DOHH2 (cell line): ENCODE data around the gene B3GALT6.

Experiments used
- H3F3A ChIP-seq: fragments of 200-600 bp; sonication (generic), shearing (Covaris generic); 2 replicates; pipeline ENCODE4 v1.6.0; 2016; ENCODE audit warnings: antibody characterized with exemption, mild to moderate bottlenecking; ENCODE audit not compliant: control insufficient read depth, insufficient read depth
- H3K27ac ChIP-seq: fragments of 200-600 bp; sonication (generic); 2 replicates; pipeline ENCODE4 v1.5.1; 2014; ENCODE audit warnings: low read depth, mild to moderate bottlenecking, low read length, moderate library complexity
- H3K27me3 ChIP-seq: fragments of 200-600 bp; sonication (generic); 2 replicates; pipeline ENCODE4 v1.6.1; 2014; ENCODE audit warnings: mild to moderate bottlenecking, low read length, mixed read lengths; ENCODE audit not compliant: control insufficient read depth
- H3K36me3 ChIP-seq: fragments of 200-600 bp; sonication (generic); 2 replicates; pipeline ENCODE4 v1.6.1; 2014; ENCODE audit warnings: mild to moderate bottlenecking, low read length, moderate library complexity, mixed read lengths; ENCODE audit not compliant: control insufficient read depth
- H3K4me1 ChIP-seq: fragments of 200-600 bp; sonication (generic); 2 replicates; pipeline ENCODE4 v1.6.1; 2014; ENCODE audit warnings: mild to moderate bottlenecking, low read length, mixed read lengths; ENCODE audit not compliant: control insufficient read depth
- H3K4me2 ChIP-seq: fragments of 200-600 bp; sonication (generic); 2 replicates; pipeline ENCODE4 v1.6.0; 2014; ENCODE audit warnings: mild to moderate bottlenecking, low read length, moderate library complexity
- H3K4me3 ChIP-seq: fragments of 200-600 bp; sonication (generic); 2 replicates; pipeline ENCODE4 v1.5.1; 2014; ENCODE audit warnings: mild to moderate bottlenecking, low read length, mixed read lengths
- H3K79me2 ChIP-seq: fragments of 200-600 bp; sonication (generic); 2 replicates; pipeline ENCODE4 v1.6.1; 2014; ENCODE audit warnings: mild to moderate bottlenecking, low read length, mixed read lengths; ENCODE audit not compliant: control insufficient read depth
- H3K9me2 ChIP-seq: fragments of 200-600 bp; sonication (generic); replicated peaks from 2 replicates; pipeline ENCODE4 v1.6.1; 2014; ENCODE audit warnings: mild to moderate bottlenecking, low read length, mixed read lengths; ENCODE audit not compliant: control insufficient read depth
- H3K9me3 ChIP-seq: fragments of 200-600 bp; sonication (generic); 2 replicates; pipeline ENCODE4 v1.6.1; 2014; ENCODE audit warnings: antibody characterized with exemption, low read length, mixed read lengths; ENCODE audit not compliant: control insufficient read depth, insufficient read depth
- H4K20me1 ChIP-seq: fragments of 200-600 bp; sonication (generic); 2 replicates; pipeline ENCODE4 v1.6.0; 2014; ENCODE audit warnings: low read depth, mild to moderate bottlenecking, antibody characterized with exemption, low read length, moderate library complexity; ENCODE audit not compliant: control insufficient read depth, insufficient read depth
- EZH2phosphoT487 ChIP-seq: fragments of 200-600 bp; sonication (generic); IDR thresholded peaks from 2 replicates; pipeline ENCODE4 v1.6.1; 2017; ENCODE audit warnings: borderline replicate concordance, mild to moderate bottlenecking, antibody characterized with exemption, low read length, moderate library complexity, mixed read lengths
- TF ChIP-seq, protein P1 (sequence below): fragments of 200-600 bp; sonication (generic); IDR thresholded peaks from one replicate; pipeline ENCODE4 v1.5.1; 2014; ENCODE audit warnings: antibody characterized with exemption, mild to moderate bottlenecking, low read depth, low read length; ENCODE audit not compliant: poor library complexity, severe bottlenecking

B3GALT6 gene

DNA sequence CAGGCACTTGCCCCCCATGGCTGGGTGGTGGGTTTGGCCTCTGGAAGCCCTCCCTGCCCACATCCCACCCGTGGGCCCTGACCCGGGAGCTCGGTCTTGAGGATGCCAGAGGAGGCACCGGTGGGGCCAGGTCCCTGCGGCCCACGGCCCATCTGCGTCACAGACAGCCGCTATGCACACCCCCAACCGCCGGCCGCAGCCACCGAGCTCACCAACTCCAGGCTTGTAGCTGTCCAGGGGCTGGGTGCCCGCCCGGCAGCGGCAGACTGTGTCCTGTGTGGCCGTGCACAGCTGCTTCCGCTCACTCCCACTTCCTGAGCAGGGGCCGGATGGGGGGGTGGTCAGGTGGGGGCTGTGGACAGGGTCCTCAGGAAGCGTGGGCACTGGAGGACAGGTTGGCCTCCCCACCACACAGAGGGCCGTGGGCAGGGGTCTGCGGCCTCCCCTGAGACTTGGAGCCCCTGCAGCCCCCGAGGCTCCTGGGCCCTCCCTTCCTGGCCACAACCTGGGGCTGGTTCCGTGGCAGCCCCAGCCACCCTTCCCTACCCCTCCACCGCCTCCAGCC is 19.2 kb upstream of the B3GALT6 start:
- H3K4me3 ChIP-seq, result no peak overlapping the region
- H3K27ac ChIP-seq, result no peak overlapping the region
- peaks cover 25% of the 10 kb centered on the region for H3K4me1 ChIP-seq
- no peaks in the 10 kb centered on the region for H3K79me2 ChIP-seq
- no peak for TF ChIP-seq EZH2phosphoT487
- TF ChIP-seq, protein P1, sequence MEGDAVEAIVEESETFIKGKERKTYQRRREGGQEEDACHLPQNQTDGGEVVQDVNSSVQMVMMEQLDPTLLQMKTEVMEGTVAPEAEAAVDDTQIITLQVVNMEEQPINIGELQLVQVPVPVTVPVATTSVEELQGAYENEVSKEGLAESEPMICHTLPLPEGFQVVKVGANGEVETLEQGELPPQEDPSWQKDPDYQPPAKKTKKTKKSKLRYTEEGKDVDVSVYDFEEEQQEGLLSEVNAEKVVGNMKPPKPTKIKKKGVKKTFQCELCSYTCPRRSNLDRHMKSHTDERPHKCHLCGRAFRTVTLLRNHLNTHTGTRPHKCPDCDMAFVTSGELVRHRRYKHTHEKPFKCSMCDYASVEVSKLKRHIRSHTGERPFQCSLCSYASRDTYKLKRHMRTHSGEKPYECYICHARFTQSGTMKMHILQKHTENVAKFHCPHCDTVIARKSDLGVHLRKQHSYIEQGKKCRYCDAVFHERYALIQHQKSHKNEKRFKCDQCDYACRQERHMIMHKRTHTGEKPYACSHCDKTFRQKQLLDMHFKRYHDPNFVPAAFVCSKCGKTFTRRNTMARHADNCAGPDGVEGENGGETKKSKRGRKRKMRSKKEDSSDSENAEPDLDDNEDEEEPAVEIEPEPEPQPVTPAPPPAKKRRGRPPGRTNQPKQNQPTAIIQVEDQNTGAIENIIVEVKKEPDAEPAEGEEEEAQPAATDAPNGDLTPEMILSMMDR, result no peak
- no peaks in the 10 kb centered on the region for H3K9me2 ChIP-seq
- peaks cover 22% of the 10 kb centered on the region for H3K27me3 ChIP-seq
- H3F3A ChIP-seq, result no peaks in the 10 kb centered on the region
- H3K9me3 ChIP-seq, result no peaks in the 10 kb centered on the region
- no peaks in the 10 kb centered on the region for H4K20me1 ChIP-seq
- H3K4me2 ChIP-seq, result no peak overlapping the region
- H3K36me3 ChIP-seq, result peaks cover 6% of the 10 kb centered on the region; the same call in 1 of the 2 replicates

DNA sequence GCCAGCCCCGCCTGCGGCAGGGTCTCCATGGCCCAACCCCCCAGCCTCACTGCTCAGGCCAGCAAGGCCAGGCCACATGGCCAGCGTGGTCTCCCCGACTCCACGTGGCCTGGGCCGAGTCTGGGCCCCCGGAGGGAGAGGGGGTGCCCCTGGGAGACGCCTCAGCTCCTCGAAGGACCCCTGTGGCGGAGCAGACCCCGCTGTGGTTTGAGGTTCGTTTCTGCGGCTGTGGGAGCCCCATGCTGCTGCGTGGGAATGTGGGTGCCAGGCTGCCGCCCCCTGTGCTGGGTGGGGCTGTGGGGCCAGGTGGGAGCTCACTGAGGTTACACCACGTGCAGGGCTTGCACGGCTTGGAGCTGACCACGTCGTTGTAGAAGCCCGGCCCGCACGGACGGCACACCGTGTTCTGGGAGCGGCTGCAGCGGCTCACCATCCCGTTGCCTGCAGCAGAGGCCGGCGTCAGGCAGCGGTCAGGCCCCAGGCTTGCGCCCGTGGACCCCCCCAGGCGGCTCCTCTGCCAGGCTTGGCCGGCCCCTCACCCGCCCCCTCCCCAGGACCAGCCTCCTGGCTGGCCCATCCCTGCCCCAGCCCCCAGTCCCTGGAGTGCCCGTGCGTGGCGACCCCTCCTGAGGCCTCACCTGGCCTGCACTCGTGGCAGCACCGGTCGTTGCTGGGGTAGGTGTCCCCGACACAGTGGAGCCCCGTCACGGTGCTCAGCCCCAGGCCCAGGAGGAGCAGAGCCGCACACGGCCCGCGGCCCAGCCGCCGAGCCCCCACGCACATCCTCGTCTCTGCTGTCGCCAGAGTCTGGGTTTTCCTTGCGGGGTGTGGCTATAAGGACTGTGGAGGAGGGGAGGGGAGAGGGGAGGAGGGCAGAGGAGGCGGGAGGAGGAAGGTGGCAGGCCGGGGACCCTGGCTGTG is 18.4 kb upstream of the B3GALT6 start, which contains the start of gene TNFRSF4:
Gene TNFRSF4, minus strand, starts transcription at position 809 of the 921 bp plus-strand sequence. Its CDS starts 26 bp downstream, at position 783.
- H4K20me1 ChIP-seq, result no peaks in the 10 kb centered on the region
- no peaks in the 10 kb centered on the region for H3K79me2 ChIP-seq
- TF ChIP-seq, protein P1, result no peak
- TF ChIP-seq EZH2phosphoT487, result no peak
- peaks cover 15% of the 10 kb centered on the region for H3K27me3 ChIP-seq
- no peaks in the 10 kb centered on the region for H3K9me2 ChIP-seq
- H3K36me3 ChIP-seq, result peaks cover 14% of the 10 kb centered on the region
- H3K9me3 ChIP-seq, result no peaks in the 10 kb centered on the region
- no peak within 1 kb of the TSS for H3K27ac ChIP-seq
- H3F3A ChIP-seq, result no peaks in the 10 kb centered on the region
- H3K4me3 ChIP-seq, result no peak within 1 kb of the TSS
- peaks cover 20% of the 10 kb centered on the region for H3K4me1 ChIP-seq
- no peak within 1 kb of the TSS for H3K4me2 ChIP-seq

DNA sequence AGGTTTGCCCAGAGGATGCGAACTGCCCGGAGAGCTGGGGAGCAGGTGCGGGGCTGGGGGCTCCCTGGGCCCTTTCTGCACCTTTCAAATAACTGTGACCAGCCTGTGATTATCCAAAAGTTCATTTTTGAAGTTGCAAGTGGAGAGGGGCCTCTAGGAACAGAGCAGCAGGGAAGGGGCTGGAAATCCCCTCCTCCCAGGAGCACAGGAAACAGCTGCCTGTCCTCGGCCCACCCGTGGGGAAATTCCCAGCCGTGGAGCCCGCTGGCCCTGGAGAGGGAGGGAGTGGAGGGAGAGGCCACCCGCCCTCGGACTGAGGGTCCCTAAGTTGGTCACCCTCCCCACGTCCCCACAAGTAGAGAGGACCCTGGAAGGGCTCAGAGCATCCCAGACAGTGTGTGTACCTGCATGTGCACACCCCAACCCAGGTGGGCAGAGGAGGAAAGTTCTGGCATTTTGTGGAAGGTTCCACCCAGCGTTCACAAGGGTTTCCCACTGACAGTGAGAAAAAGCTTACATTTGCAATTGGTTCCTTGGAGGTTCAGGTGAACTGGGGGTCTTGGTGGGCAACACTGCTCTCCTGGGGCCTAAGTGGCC is 16.9 kb upstream of the B3GALT6 start:
- peaks cover 19% of the 10 kb centered on the region for H3K36me3 ChIP-seq
- peaks cover 3% of the 10 kb centered on the region for H3K27me3 ChIP-seq
- H3K79me2 ChIP-seq, result no peaks in the 10 kb centered on the region
- no peaks in the 10 kb centered on the region for H3K9me3 ChIP-seq
- no peaks in the 10 kb centered on the region for H4K20me1 ChIP-seq
- H3K9me2 ChIP-seq, result no peaks in the 10 kb centered on the region
- no peak overlapping the region for H3K4me2 ChIP-seq
- peaks cover 15% of the 10 kb centered on the region for H3K4me1 ChIP-seq
- no peak for TF ChIP-seq EZH2phosphoT487
- TF ChIP-seq, protein P1, result no peak
- no peak overlapping the region for H3K27ac ChIP-seq
- no peak overlapping the region for H3K4me3 ChIP-seq
- no peaks in the 10 kb centered on the region for H3F3A ChIP-seq
